Measurements from ENCODE around the gene HS3ST1.

HS3ST1 gene

DNA sequence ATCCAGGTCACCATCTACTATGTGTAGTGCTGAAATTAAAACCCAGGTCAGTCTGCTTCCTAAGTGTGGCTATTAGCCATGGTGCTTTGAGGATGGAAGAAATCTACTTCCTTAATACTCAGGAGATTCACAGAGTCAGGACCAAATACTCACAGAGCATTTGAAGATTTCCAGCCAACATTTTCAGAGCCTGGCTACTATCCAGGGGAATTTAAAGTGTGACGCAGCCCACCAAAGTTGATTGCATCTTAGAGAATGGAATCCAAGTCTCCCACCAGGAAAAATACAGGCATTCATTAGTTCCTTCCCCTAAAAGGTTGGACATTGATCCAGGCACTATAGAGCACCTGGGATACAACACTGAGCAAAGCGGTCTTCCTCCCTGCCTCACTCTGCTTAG, 83.8 kb downstream of the HS3ST1 start:
- no peaks in the 10 kb centered on the region for H3K27me3 ChIP-seq (ENCODE audit: control insufficient read depth, insufficient read depth, low read length)
- H3K9ac ChIP-seq (ENCODE audit: low read depth, low read length): no peak overlapping the region
- no peaks in the 10 kb centered on the region for H3K36me3 ChIP-seq (ENCODE audit: control insufficient read depth, insufficient read depth, low read length)
- no peaks in the 10 kb centered on the region for H3K9me3 ChIP-seq (ENCODE audit: control insufficient read depth, insufficient read depth, low read length)
- H3K4me3 ChIP-seq (ENCODE audit: low read depth, low read length): no peak overlapping the region
- no peaks in the 10 kb centered on the region for H3K4me1 ChIP-seq (ENCODE audit: control insufficient read depth, insufficient read depth, low read length)

DNA sequence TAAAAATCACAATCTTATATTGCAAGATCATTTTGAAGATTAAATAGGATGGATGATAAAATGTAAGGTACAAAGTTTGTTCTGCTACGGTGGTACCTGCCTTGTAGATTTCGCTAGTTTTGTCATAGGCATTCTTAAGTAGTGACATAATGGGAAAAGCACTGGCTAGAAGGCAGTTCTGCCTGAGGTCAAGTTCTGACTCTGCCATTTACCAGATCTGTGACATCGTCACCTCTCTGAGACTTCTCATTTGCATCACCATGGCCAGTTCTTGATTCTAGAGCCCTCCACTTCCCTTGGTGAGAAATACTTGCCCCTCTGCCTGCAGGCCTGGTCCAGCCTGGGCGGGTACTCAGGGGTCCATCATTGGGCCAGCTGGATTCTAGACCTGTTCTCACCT, 85.2 kb downstream of the HS3ST1 start:
- no peak overlapping the region for H3K9ac ChIP-seq (ENCODE audit: low read depth, low read length)
- H3K36me3 ChIP-seq (ENCODE audit: control insufficient read depth, insufficient read depth, low read length): no peaks in the 10 kb centered on the region
- no peaks in the 10 kb centered on the region for H3K9me3 ChIP-seq (ENCODE audit: control insufficient read depth, insufficient read depth, low read length)
- H3K4me3 ChIP-seq (ENCODE audit: low read depth, low read length): no peak overlapping the region
- no peaks in the 10 kb centered on the region for H3K4me1 ChIP-seq (ENCODE audit: control insufficient read depth, insufficient read depth, low read length)
- no peaks in the 10 kb centered on the region for H3K27me3 ChIP-seq (ENCODE audit: control insufficient read depth, insufficient read depth, low read length)
